HG03432 (cell line): ENCODE measurements around the gene THSD7B.
"Not testable (repeated sequence)": the region's sequence is repeated elsewhere in the genome, so short reads cannot be mapped to it uniquely, and the experiment has no call there.

Experiments used
- ATAC-seq: cut with Tn5 transposase; IDR thresholded peaks from one replicate; pipeline ENCODE4 v1.9.1; 2021; ENCODE audit warnings: mild to moderate bottlenecking, moderate library complexity; ENCODE audit not compliant: unreplicated experiment

Gene THSD7B

GRCh38 chr2:136765256-136766072 lies at the start of gene THSD7B:
TSS of gene THSD7B (plus strand) at chr2:136765545. CDS start at chr2:136882179, 116,634 bp downstream.
- peak; percentile 30 for ATAC-seq

DNA sequence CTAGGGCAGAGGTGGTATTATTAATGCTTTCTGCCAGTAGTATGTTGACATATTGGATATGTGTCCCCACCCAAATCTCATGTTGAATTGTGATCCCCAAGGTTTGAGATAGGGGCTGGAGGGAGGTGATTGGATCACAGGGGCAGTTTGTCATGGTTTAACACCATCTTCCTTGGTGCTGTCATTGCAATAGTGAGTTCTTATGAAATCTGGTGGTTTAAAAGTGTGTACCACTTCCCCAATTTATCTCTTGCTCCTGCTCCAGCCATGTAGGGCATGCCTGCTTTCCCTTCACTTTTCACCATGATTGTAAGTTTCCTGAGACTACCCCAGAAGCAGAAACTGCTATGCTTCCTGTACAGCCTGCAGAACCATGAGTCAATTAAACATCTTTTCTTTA lies 47.1 kb upstream of the THSD7B start:
- no peak for ATAC-seq

DNA sequence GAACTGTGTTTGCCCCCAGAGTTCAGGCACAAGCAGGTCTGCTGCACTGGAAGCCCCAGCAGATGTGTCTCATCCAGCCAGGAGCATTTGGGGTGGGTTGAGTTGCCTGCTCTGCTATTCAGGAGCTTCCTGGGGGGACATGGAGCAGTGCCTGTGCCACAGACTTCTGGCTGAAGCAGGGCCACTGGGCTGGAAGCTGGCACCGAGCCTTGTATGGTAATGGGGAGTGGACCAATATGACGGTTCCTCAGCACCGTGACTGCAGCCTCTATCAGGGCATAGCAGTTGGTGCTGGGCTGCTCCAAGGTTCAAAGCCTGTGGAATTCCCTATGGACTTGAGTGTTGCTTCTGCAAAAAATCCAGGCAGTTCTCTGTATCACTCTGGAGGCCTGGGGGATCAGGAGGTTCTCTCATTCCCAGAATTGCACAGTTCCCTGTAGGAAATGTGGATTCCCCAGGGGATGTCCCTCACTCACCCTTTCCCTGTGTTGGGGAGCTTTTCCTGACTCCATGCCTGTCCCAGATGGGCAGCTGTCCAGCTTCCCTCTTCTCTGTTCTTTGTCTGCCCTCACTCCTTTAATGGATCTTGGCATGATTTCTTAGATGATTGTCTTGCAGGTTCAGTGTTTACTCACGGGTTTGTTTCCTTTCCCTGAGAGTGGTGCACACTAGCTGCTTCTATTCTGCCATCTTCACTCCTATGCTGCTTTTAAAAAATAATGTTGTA lies 37.2 kb upstream of the THSD7B start:
- ATAC-seq, result no peak

DNA sequence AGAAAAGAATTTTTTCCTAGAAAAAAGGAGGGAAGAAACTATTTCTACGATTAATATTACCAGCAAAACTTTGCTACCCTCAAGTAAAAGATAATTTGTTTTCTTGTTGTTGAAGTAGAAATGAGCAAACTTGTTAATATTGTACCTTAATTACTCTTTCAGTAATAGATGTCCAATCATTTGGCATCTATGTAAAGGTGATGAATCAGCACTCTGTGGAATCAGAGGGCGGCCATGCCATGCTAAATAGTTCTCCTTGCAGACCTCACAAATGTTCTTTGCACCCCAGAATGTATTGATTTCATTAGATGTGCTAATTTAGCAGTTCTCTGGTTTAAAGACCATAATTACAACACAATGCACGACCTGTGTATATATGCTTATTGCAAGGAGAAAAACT lies 29.1 kb upstream of the THSD7B start:
- ATAC-seq, result no peak

DNA sequence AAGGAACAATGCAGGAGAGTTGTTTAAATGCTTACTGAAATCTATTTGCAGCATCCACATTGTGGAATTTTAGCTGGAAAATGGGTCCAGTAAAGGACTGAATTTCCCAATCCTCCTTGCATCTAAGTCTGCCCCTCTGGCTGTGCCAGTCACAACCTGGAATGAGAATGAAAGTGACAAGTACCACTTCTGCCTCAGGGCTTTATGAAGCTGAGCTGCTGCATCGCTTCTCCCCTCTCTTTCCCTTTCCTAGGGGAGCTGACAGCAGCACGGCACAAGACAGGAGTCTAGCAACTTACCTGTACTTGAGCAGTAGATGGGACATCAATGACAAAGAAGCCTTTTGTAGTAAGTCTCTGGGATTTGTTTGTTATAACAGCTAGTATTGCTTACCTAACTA lies 27.3 kb upstream of the THSD7B start:
- ATAC-seq, result no peak

DNA sequence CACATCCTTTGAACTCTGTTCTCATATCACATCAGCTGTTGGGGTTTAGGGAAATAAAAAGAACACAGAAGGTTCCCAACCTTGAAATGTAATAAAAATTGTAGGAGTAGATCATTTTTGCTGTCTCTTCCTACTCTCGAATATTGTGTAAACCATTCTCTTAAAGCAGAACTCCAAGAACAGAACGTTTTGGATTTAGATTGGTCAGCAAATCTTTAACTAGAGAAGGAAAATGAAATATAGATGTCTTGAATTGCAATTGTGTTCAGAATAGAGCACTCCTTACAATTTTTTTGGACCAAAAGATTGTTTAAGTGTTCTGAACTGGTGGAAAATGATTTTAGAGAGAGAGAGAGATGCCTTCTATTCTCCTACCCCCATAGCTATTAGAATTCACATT lies 23.9 kb upstream of the THSD7B start:
- no peak for ATAC-seq

- no peak for ATAC-seq
These were observed 15.3 kb upstream of the THSD7B start for GRCh38 chr2:136750065-136750464.

DNA sequence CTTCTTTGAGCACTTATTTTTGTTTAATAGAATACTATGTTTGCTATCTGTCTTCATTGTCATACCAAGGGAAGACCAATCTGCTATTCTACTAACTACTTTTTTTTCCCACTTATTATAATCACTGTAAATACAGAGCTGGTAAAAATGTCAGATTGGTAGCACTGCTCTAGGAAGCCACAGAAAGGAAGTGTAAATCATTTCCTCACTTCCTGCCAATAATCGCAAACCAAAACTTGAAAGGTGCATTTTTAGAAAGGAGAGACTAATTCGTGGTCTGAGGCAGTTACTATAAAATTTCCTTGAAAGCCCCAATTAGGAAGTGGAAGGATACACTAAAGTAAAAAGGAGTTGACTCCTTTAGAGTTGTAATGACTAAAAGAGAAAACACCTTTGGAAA lies 13.9 kb upstream of the THSD7B start:
- no peak for ATAC-seq

GRCh38 chr2:136758504-136758903 lies 6.8 kb upstream of the THSD7B start:
- ATAC-seq, result not testable (repeated sequence)

DNA sequence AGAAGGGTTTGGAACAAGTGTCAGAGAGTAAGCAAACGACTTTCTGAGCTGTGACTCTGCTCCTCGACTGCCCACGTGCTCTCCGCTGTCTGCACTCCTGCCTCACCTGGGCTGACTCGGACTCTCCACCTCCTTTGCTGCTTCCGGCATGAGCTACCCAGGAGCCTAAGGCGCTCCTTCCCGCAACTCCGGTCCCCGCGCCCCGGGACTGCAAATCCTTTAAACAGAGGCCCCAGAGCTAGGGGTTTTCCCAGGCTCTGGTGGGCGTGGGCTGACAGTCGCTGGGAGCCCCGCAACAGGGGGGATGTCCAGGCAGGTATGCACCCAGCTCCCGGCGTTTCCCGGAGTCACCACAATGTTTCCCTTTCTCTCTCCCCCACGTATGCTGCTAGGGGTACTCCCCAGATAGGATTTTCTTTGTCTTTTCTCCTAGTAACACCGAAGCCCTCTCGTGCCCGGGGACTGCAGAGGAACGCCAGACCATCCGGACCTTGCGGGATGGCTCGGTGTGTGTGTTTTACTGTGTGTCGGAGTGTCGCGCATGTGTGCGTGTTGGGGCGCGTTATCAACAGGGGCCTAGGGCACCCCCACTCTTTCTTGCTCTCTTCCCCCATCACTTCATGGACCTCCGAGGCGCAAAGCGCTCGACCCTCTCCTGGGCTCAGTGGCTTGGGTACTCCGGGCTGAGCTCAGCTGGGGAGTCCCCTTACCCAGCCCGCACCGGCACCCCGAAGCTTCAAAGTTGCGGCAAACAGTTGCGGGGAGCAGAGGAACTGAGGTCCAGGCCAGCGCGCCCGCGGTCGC lies 691 bp upstream of the THSD7B start:
- ATAC-seq, result peak; percentile 27

- peak; percentile 38 for ATAC-seq
These were observed 694 bp downstream of the THSD7B start for GRCh38 chr2:136766073-136766404.

- ATAC-seq, result no peak
These were observed 1.7 kb downstream of the THSD7B start for GRCh38 chr2:136767030-136767429.

DNA sequence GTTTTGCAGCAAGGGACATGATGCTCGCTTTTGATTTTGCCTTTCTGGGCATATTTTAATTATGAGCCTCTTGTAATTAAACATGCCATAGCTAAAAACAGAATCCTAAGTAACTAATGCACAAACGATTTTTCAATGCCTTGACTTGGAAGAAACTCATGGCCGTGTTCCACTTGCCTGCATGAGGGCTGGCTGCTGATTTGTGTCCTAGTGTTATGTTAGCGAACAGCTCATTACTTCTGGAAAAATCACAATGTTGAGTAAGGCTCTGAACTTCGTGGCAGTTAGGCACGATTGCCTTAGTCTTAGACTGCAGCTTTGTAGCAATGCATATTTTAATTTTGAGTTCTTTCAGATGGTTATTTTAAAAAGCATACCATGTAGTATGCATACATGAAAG lies 4.5 kb downstream of the THSD7B start:
- ATAC-seq, result no peak

GRCh38 chr2:136770384-136770783 lies 5.0 kb downstream of the THSD7B start:
- no peak for ATAC-seq

DNA sequence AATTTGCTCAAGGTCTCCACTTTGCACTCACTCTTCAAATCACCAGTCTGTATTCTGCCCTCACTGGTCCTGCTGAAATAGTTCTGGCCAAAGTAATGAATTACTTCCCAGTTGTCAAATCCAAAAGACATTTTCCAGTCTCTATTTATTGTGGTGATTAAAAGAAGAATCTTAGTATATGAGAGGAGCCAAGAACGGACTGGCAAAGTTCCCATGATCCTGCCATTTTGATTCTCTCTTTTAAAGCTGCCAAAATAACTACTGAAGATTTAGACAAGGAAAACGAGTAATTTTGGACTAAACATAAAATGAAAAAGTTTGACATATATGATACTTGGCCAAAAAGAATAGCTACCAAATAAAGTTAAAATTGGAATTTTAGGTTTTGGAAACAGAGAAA lies 12.0 kb downstream of the THSD7B start:
- ATAC-seq, result no peak

- no peak for ATAC-seq
These were observed 18.5 kb downstream of the THSD7B start for GRCh38 chr2:136783856-136784255.

DNA sequence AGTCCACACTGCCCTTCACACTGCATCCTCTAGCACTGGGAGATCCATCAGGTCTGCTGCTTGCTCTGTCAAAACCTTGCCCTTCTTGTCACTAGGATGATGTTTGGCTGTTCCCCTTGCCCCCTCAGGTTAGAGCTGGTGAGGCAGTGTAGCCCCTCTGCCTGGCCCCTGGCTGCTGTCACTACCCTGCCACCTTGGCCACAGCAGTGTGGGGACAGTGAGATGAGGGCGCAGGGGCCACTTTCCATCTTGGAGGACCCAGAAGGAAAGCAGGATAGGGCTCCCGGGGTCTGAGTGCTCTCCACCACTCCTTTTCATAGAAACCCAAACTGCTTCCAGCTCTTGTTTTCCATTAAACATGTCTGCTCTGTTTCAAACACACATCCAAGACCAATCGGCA lies 19.9 kb downstream of the THSD7B start:
- ATAC-seq, result no peak

GRCh38 chr2:136787970-136788369 lies 22.6 kb downstream of the THSD7B start:
- no peak for ATAC-seq

- ATAC-seq, result no peak
These were observed 31.0 kb downstream of the THSD7B start for GRCh38 chr2:136796339-136796738.

GRCh38 chr2:136798766-136799165 lies 33.4 kb downstream of the THSD7B start:
- no peak for ATAC-seq

DNA sequence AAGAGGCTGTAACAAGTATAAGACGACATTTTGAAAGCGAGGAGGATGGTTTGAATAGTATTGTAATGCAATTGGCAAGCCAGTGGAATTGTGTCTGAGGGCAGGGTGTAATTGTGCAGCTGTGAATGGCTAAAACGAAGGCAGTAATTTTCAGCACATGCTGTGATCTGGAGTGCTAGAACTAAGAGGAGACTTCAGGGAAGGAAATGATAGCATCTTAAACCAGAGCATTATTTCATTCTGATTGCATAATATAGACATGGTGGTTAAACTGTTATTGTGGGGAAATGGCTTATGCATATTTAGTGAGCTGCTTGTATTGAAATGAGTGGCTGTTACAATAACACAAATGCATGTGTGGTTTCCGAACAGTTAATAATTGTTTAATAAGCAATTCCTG lies 36.3 kb downstream of the THSD7B start:
- ATAC-seq, result no peak

GRCh38 chr2:136809998-136810397 lies 44.7 kb downstream of the THSD7B start:
- ATAC-seq, result no peak
